ENCODE data around the gene MRGPRD.

Gene MRGPRD

GRCh38 chr11:68992743-68993255 is 12.0 kb upstream of the MRGPRD start:
- no peak overlapping the region for H3K4me3 ChIP-seq (replicated peaks; ENCODE audit: low read depth, low read length)
- no peak for DNase-seq (ENCODE audit: extremely low read depth, low read depth)
- no peak for TF ChIP-seq CTCF (IDR thresholded peaks at IDR 0.05; ENCODE audit: low read depth, low read length, missing control alignments)

GRCh38 chr11:68990995-68991780 is 10.4 kb upstream of the MRGPRD start:
- H3K4me3 ChIP-seq (replicated peaks; ENCODE audit: low read depth, low read length) = no peak overlapping the region
- no peak for TF ChIP-seq CTCF (IDR thresholded peaks at IDR 0.05; ENCODE audit: low read depth, low read length, missing control alignments)
- no peak for DNase-seq (ENCODE audit: extremely low read depth, low read depth)

GRCh38 chr11:68989936-68990606 is 9.3 kb upstream of the MRGPRD start:
- no peak overlapping the region for H3K4me3 ChIP-seq (replicated peaks; ENCODE audit: low read depth, low read length)
- TF ChIP-seq CTCF (IDR thresholded peaks at IDR 0.05; ENCODE audit: low read depth, low read length, missing control alignments) = no peak

GRCh38 chr11:68988491-68988890 is 7.7 kb upstream of the MRGPRD start:
- H3K4me3 ChIP-seq (replicated peaks; ENCODE audit: low read depth, low read length) = no peak overlapping the region
- TF ChIP-seq CTCF (IDR thresholded peaks at IDR 0.05; ENCODE audit: low read depth, low read length, missing control alignments) = no peak
- DNase-seq (ENCODE audit: extremely low read depth, low read depth) = no peak

More at GRCh38 chr11:68989936-68990606, 9.3 kb upstream of the MRGPRD start:
- DNase-seq (ENCODE audit: extremely low read depth, low read depth) = no peak

GRCh38 chr11:68987211-68987610 is 6.4 kb upstream of the MRGPRD start:
- DNase-seq (ENCODE audit: extremely low read depth, low read depth) = no peak
- no peak for TF ChIP-seq CTCF (IDR thresholded peaks at IDR 0.05; ENCODE audit: low read depth, low read length, missing control alignments)

GRCh38 chr11:68983801-68984200 is 3.0 kb upstream of the MRGPRD start:
- TF ChIP-seq CTCF (IDR thresholded peaks at IDR 0.05; ENCODE audit: low read depth, low read length, missing control alignments) = no peak
- no peak for DNase-seq (ENCODE audit: extremely low read depth, low read depth)
- no peak overlapping the region for H3K4me3 ChIP-seq (replicated peaks; ENCODE audit: low read depth, low read length)

More at GRCh38 chr11:68987211-68987610, 6.4 kb upstream of the MRGPRD start:
- no peak overlapping the region for H3K4me3 ChIP-seq (replicated peaks; ENCODE audit: low read depth, low read length)
